CD14-positive monocyte (primary cell): ENCODE results near the gene UBE3C. TPM values are rescaled to one million over a fixed set of nuclear protein-coding genes. Genes with fewer than 3 reads are reported as not detected.

ENCODE experiments used
- DNase-seq, 3 donors: peaks; one replicate each; pipeline ENCODE4 v3.0.0-alpha.2; 2011 to 2022
- H2AFZ ChIP-seq: 2 replicates; pipeline ENCODE4 v1.6.0; 2012; ENCODE audit warnings: mild to moderate bottlenecking, low read depth, low read length, inconsistent platforms; ENCODE audit not compliant: insufficient read depth, poor library complexity, severe bottlenecking
- H3K27ac ChIP-seq, 2 donors: 1 replicate in 1 of 2; 2 replicates in 1 of 2; pipeline ENCODE4 v1.5.1; 2012 to 2013; ENCODE audit warnings: low read length in 2 of 2, control low read depth in 1 of 2, inconsistent platforms in 1 of 2, low read depth in 1 of 2, mild to moderate bottlenecking in 1 of 2
- H3K27me3 ChIP-seq, 2 donors: one replicate each; pipeline versions ENCODE4 v1.6.0 to v1.6.1; 2011 to 2013; ENCODE audit warnings: low read length in 2 of 2; ENCODE audit not compliant: control insufficient read depth in 2 of 2, insufficient read depth in 2 of 2
- H3K36me3 ChIP-seq, 2 donors: replicated peaks in 1 of 2; 1 replicate in 1 of 2; 2 replicates in 1 of 2; pipeline versions ENCODE4 v1.5.1 to v1.6.1; 2012 to 2013; ENCODE audit warnings: low read length in 2 of 2, control low read depth in 1 of 2, inconsistent platforms in 1 of 2, mild to moderate bottlenecking in 1 of 2; ENCODE audit not compliant: insufficient read depth in 2 of 2, control insufficient read depth in 1 of 2
- H3K4me1 ChIP-seq, 2 donors: 1 replicate in 1 of 2; 2 replicates in 1 of 2; pipeline versions ENCODE4 v1.5.1 to v1.6.1; 2012 to 2013; ENCODE audit warnings: low read length in 2 of 2, control low read depth in 1 of 2, inconsistent platforms in 1 of 2, mild to moderate bottlenecking in 1 of 2, moderate library complexity in 1 of 2; ENCODE audit not compliant: insufficient read depth in 2 of 2, control insufficient read depth in 1 of 2
- H3K4me2 ChIP-seq: replicated peaks from 2 replicates; pipeline ENCODE3; 2012; ENCODE audit warnings: low read length, moderate library complexity, mild to moderate bottlenecking; ENCODE audit not compliant: poor library complexity, severe bottlenecking; ENCODE audit errors: extremely low read depth
- H3K4me3 ChIP-seq, 3 experiments: fragments of 200-600 bp in 1 of 3; sonication (generic) in 1 of 3; replicated peaks in 1 of 3; 1 replicate in 2 of 3; 2 replicates in 1 of 3; pipeline ENCODE4 v1.5.1; 2011 to 2013; ENCODE audit warnings: low read length in 3 of 3, mild to moderate bottlenecking in 3 of 3, control low read depth in 2 of 3, low read depth in 2 of 3, inconsistent platforms in 1 of 3, moderate library complexity in 1 of 3
- H3K79me2 ChIP-seq: 2 replicates; pipeline ENCODE4 v1.6.0; 2012; ENCODE audit warnings: mild to moderate bottlenecking, control low read depth, inconsistent platforms, low read length, moderate library complexity; ENCODE audit not compliant: insufficient read depth
- H3K9ac ChIP-seq: 2 replicates; pipeline ENCODE4 v1.6.0; 2017; ENCODE audit warnings: low read length, mild to moderate bottlenecking; ENCODE audit not compliant: insufficient read depth, poor library complexity, severe bottlenecking
- H3K9me3 ChIP-seq, 2 donors: replicated peaks in 1 of 2; 1 replicate in 1 of 2; 2 replicates in 1 of 2; pipeline versions ENCODE4 v1.5.1 to v1.6.1; 2012 to 2013; ENCODE audit warnings: low read length in 2 of 2, control low read depth in 1 of 2; ENCODE audit not compliant: control insufficient read depth in 1 of 2, insufficient read depth in 1 of 2
- H4K20me1 ChIP-seq: 2 replicates; pipeline ENCODE4 v1.6.0; 2012; ENCODE audit warnings: mild to moderate bottlenecking, low read length, control low read depth, moderate library complexity; ENCODE audit not compliant: insufficient read depth
- H3K27ac Mint-ChIP-seq, 7 donors: one replicate each; pipeline ENCODE4 v1.8.0; 2020; ENCODE audit warnings: mild to moderate bottlenecking in 7 of 7, mixed read lengths in 7 of 7, moderate library complexity in 6 of 7, inconsistent platforms in 2 of 7
- H3K27me3 Mint-ChIP-seq, 3 donors: one replicate each; pipeline ENCODE4 v1.8.0; 2021 to 2022; ENCODE audit warnings: low read depth in 3 of 3, mild to moderate bottlenecking in 3 of 3, mixed read lengths in 3 of 3, moderate library complexity in 3 of 3, inconsistent platforms in 1 of 3
- H3K36me3 Mint-ChIP-seq, 2 donors: one replicate each; pipeline ENCODE4 v1.8.0; 2020; ENCODE audit warnings: mixed read lengths in 2 of 2, inconsistent platforms in 1 of 2, mild to moderate bottlenecking in 1 of 2
- H3K4me1 Mint-ChIP-seq: one replicate; pipeline ENCODE4 v1.8.0; 2020; ENCODE audit warnings: mild to moderate bottlenecking, mixed read lengths
- H3K4me3 Mint-ChIP-seq, 2 donors: one replicate each; pipeline ENCODE4 v1.8.0; 2020; ENCODE audit warnings: mild to moderate bottlenecking in 2 of 2, mixed read lengths in 2 of 2, moderate library complexity in 1 of 2
- H3K9me3 Mint-ChIP-seq, 7 donors: one replicate each; pipeline ENCODE4 v1.8.0; 2020 to 2022; ENCODE audit warnings: mixed read lengths in 7 of 7, mild to moderate bottlenecking in 6 of 7, moderate library complexity in 6 of 7, inconsistent platforms in 2 of 7
- CTCF ChIP-seq: fragments of 200-600 bp; IDR thresholded peaks from one replicate; pipeline ENCODE4 v1.8.0; 2022; ENCODE audit warnings: antibody characterized with exemption, mild to moderate bottlenecking
- WGBS: methylation state at CpG from one replicate; pipeline ENCODE4 v1.1.5; 2013; ENCODE audit warnings: missing lambda C conversion rate; ENCODE audit not compliant: insufficient coverage; 5-methylcytosine and 5-hydroxymethylcytosine counted together
- intact Hi-C, 2 donors: fragments of 100-400 bp; cut with micrococcal nuclease; formaldehyde crosslinking; loops; one replicate each; pipeline versions ENCODE4 v1.15.0 to v1.15.1; 2023
- polyA plus RNA-seq, 3 donors: library from polyadenylated mRNA; depleted of rRNA in 1 of 3; unstranded in 2 of 3; stranded (reverse) in 1 of 3; fragments of 300-500 nt in 2 of 3; fragments of >200 nt in 1 of 3; fragmentation: Illumina TruSeq in 2 of 3; gene quantifications; 1 replicate in 2 of 3; 2 replicates in 1 of 3; pipeline ENCODE4 v1.2.3, GENCODE V29; 2012 to 2021

Gene UBE3C
- polyA plus RNA-seq, 3 donors: 19.5 to 34.5 (median 24.3) TPM

DNA sequence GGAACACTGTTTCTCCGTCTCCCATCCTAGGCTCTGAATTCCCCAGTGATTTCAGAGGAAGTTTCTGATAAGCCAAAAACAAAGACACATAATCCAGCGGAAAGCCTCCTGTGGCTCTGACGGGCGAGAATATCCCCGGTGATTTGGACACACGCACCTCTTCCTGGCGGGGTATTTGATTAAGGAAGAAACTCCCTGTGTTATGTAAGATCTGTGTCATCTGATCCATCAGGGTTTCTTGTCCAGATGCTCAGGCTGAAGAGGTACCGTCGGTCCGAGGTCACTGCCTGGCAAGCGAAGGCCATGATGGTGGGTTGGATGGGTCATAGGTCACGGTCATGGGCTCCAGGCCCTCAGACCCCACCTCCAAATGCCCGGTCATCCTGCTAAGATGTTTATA, 158.5 kb downstream of the UBE3C start:
- no peak overlapping the region for H3K4me3 ChIP-seq
- peak overlapping the region; percentile 21 for H2AFZ ChIP-seq
- no peak overlapping the region for H3K4me2 ChIP-seq
- H4K20me1 ChIP-seq: no peaks in the 10 kb centered on the region
- Mint-ChIP-seq H3K4me3 (no peak overlapping the region), H3K27me3 (peaks cover 0 to 2% (median 0%) of the 10 kb centered on the region in 3 donors), H3K36me3 (peaks cover 0 to 5% of the 10 kb centered on the region in 2 donors), H3K9me3 (no peaks in the 10 kb centered on the region), H3K27ac (peak overlapping the region in 5 of 7 donors; percentile 30 to 88 (median 75)), H3K4me1 (peaks cover 48% of the 10 kb centered on the region)
- no peak overlapping the region for H3K27ac ChIP-seq
- H3K79me2 ChIP-seq: no peaks in the 10 kb centered on the region
- H3K9ac ChIP-seq: no peak overlapping the region
- no peaks in the 10 kb centered on the region for H3K36me3 ChIP-seq
- WGBS: 39% methylated on average over 3 of the region's 13 CpGs
- DNase-seq: peak in 2 of 3 donors; percentile 35 to 74
- no peak for TF ChIP-seq CTCF
- peaks cover 40 to 45% of the 10 kb centered on the region in 2 donors for H3K4me1 ChIP-seq
- intact Hi-C loops: loop anchor here in 1 of 2 donors (2.0 kb wide), 1 partner anchor 42 kb away; no protein-coding TSS in a partner anchor
- no peaks in the 10 kb centered on the region for H3K9me3 ChIP-seq
- no peaks in the 10 kb centered on the region for H3K27me3 ChIP-seq

DNA sequence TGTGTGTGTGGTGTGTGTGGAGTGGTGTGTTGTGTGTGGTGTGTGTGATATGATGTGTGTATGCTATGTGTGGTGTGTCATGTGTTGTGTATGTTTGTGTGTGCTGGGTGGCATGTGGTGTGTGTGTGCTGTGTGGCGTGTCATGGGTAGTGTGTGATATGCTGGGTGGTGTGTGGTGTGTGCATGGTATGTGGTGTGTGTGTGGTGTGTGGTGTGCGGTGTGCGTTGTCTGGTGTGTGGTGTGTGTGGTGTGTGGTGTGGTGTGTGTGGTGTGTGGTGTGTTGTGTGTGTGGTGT, 160.5 kb downstream of the UBE3C start:
- H3K9me3 Mint-ChIP-seq: no peaks in the 10 kb centered on the region
- peaks cover 63% of the 10 kb centered on the region for H3K4me1 Mint-ChIP-seq
- WGBS: 97% methylated on average over 3 of the region's 3 CpGs
- H3K27me3 Mint-ChIP-seq: no peaks in the 10 kb centered on the region
- H4K20me1 ChIP-seq: no peaks in the 10 kb centered on the region
- H3K9me3 ChIP-seq: no peaks in the 10 kb centered on the region
- peaks cover 52 to 57% of the 10 kb centered on the region in 2 donors for H3K4me1 ChIP-seq
- no peaks in the 10 kb centered on the region for H3K36me3 ChIP-seq
- peak overlapping the region in 1 of 3 experiments; percentile 21 for H3K4me3 ChIP-seq
- H3K27me3 ChIP-seq: no peaks in the 10 kb centered on the region
- H3K36me3 Mint-ChIP-seq: peaks cover 0 to 5% of the 10 kb centered on the region in 2 donors
- peak overlapping the region in 1 of 2 donors; percentile 40 for H3K4me3 Mint-ChIP-seq
- intact Hi-C loops: no loop called here
- H3K9ac ChIP-seq: peak overlapping the region; percentile 55
- H2AFZ ChIP-seq: no peak overlapping the region
- peak in 1 of 3 donors; percentile 2 for DNase-seq
- no peaks in the 10 kb centered on the region for H3K79me2 ChIP-seq
- H3K27ac ChIP-seq: peak overlapping the region in 1 of 2 donors; percentile 98
- H3K27ac Mint-ChIP-seq: peak overlapping the region; percentile 68 to 98 (median 89)
- TF ChIP-seq CTCF: no peak
- H3K4me2 ChIP-seq: no peak overlapping the region
